K562 (cell line): ENCODE data around the gene RNF141. TPM values are rescaled to one million over a fixed set of nuclear protein-coding genes. Genes with fewer than 3 reads are reported as not detected.

Source experiments
- MLLT1 ChIP-seq, 2 experiments: fragments of 450-650 bp; IDR thresholded peaks; 2 replicates each; pipeline ENCODE4 v1.6.1; 2016
- RERE ChIP-seq: sonication (generic); formaldehyde crosslinking; IDR thresholded peaks from 2 replicates; pipeline ENCODE4 v1.8.0; 2023; ENCODE audit warnings: missing genetic modification reagents, mild to moderate bottlenecking, borderline replicate concordance
- polyA plus RNA-seq, 8 experiments: library from polyadenylated mRNA; depleted of rRNA in 4 of 8; stranded (reverse) in 5 of 8; unstranded in 3 of 8; fragments of >200 nt; fragmentation: Nextera tagmentation in 2 of 8; fragmentation: Illumina TruSeq in 1 of 8; extraction: Ambion mirVana in 2 of 8; extraction: Trizol in 1 of 8; gene quantifications; 2 replicates each; pipeline versions ENCODE4 v1.2.1 to v1.2.3, GENCODE V29; 2011 to 2014; ENCODE audit warnings: inconsistent platforms in 1 of 8, missing spikeins in 1 of 8
- total RNA-seq, 7 experiments: library from RNA; depleted of rRNA in 6 of 7; stranded (reverse); fragments of >200 nt in 6 of 7; fragmentation: Illumina TruSeq in 2 of 7; extraction: Trizol in 2 of 7; gene quantifications; 2 replicates each; pipeline versions ENCODE4 v1.2.1 to v1.2.3, GENCODE V29; 2011 to 2021; ENCODE audit warnings: low replicate concordance in 1 of 7

Gene RNF141
- total and polyA plus RNA-seq, 9 of the 15 experiments (the other 6 are each of a cell fraction or from before 2014, with no cell fraction given), result 9.7 to 51.9 (median 18.9) TPM

GRCh38 chr11:10576035-10576398, 35.0 kb upstream of the RNF141 start (continued):
- no peak for TF ChIP-seq RERE (CRISPR knock-in tag)
- TF ChIP-seq MLLT1 (IDR thresholded peaks at IDR 0.05), result no peak
